ENCODE data around the gene GMCL2. TPM values are rescaled to one million over a fixed set of nuclear protein-coding genes. Genes with fewer than 3 reads are reported as not detected.

The GMCL2 gene
- total and polyA plus RNA-seq, 8 donors = 0.06 TPM; not detected in 7

DNA sequence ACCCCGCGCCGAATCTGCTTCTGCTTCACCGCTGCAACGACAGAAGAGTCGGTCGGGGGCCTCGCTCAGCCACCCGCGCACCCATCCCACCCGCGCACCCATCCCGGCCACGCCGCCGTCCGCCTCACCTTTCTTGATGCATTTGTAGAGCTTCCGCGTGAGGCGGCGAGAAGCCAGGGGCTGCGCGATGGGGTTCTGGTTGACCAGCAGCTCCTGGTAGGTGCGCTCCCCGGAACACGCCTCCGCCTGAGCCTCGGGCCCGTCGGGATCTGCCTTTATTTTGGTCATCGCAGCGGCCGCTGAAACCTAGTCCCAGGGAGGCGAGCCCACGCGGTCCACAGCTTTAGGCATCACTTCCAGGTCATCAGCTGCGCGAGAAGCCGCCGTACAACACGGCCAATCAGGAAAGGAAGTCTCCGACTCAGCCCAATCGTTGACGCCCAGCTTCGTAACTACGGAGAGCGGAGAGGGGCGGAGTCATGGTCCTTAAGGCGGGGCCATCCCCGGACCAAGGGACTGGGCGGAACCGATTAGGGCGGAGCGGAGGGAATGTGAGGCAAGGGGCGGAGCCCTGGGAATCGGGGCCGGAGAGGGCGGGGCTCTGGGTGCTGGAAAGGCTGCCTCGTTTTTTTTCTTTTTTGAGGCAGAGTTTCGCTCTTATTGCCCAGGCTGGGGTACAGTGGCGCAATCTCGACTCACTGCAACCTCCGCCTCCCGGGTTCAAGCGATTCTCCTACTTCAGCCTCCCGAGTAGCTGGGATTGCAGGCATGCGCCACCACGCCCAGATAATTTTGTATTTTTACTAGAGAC is 33.4 kb downstream of the GMCL2 start, which contains the start of gene NHP2:
Gene NHP2 (minus strand): TSS at position 356 of the 811 bp plus-strand sequence. CDS start 68 bp downstream, at position 288.
- H3K4me1 ChIP-seq = peaks cover 9 to 17% of the 10 kb centered on the region in 2 donors
- H3K4me3 ChIP-seq = peak within 1 kb of the TSS; percentile 75 to 87
- H3K9me3 ChIP-seq = no peaks in the 10 kb centered on the region
- intact Hi-C loops (cut with DNase I) = no loop called here
- H3K36me3 ChIP-seq = peaks cover 0 to 30% of the 10 kb centered on the region in 2 donors
- peak within 1 kb of the TSS; percentile 16 to 80 for H3K27ac ChIP-seq
- H3K27me3 ChIP-seq = no peaks in the 10 kb centered on the region
- TF ChIP-seq, protein P1, sequence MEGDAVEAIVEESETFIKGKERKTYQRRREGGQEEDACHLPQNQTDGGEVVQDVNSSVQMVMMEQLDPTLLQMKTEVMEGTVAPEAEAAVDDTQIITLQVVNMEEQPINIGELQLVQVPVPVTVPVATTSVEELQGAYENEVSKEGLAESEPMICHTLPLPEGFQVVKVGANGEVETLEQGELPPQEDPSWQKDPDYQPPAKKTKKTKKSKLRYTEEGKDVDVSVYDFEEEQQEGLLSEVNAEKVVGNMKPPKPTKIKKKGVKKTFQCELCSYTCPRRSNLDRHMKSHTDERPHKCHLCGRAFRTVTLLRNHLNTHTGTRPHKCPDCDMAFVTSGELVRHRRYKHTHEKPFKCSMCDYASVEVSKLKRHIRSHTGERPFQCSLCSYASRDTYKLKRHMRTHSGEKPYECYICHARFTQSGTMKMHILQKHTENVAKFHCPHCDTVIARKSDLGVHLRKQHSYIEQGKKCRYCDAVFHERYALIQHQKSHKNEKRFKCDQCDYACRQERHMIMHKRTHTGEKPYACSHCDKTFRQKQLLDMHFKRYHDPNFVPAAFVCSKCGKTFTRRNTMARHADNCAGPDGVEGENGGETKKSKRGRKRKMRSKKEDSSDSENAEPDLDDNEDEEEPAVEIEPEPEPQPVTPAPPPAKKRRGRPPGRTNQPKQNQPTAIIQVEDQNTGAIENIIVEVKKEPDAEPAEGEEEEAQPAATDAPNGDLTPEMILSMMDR (IDR thresholded peaks at IDR 0.05) = no peak
- peak; percentile 97 to 99 (median 99) for DNase-seq
- peak; percentile 100 for ATAC-seq

- Histone ChIP-seq H3K4me1 (peaks cover 9 to 17% of the 10 kb centered on the region in 2 donors), H3K27me3 (no peaks in the 10 kb centered on the region), H3K9me3 (no peaks in the 10 kb centered on the region), H3K27ac (peak overlapping the region in 1 of 2 donors; percentile 80), H3K4me3 (peak overlapping the region; percentile 75 to 87), H3K36me3 (peaks cover 0 to 39% of the 10 kb centered on the region in 2 donors)
- intact Hi-C loops (cut with DNase I) = no loop called here
- DNase-seq (no peak), ATAC-seq (no peak)
- TF ChIP-seq, protein P1 (IDR thresholded peaks at IDR 0.05) = no peak
These were observed 34.4 kb downstream of the GMCL2 start for GRCh38 chr5:178152491-178153444.

GRCh38 chr5:178150977-178151734 is 36.0 kb downstream of the GMCL2 start:
- TF ChIP-seq, protein P1 (IDR thresholded peaks at IDR 0.05) = no peak
- no peak overlapping the region for H3K27ac ChIP-seq
- no peaks in the 10 kb centered on the region for H3K9me3 ChIP-seq
- peaks cover 9 to 17% of the 10 kb centered on the region in 2 donors for H3K4me1 ChIP-seq
- intact Hi-C loops (cut with DNase I) = no loop called here
- H3K36me3 ChIP-seq = peaks cover 0 to 56% of the 10 kb centered on the region in 2 donors
- no peak overlapping the region for H3K4me3 ChIP-seq
- ATAC-seq (no peak), DNase-seq (no peak)
- H3K27me3 ChIP-seq = no peaks in the 10 kb centered on the region

GRCh38 chr5:178149199-178149932 is 37.8 kb downstream of the GMCL2 start:
- intact Hi-C loops (cut with DNase I) = loop anchor here (5.0 kb wide), 1 partner anchor 72 kb away; no protein-coding TSS in a partner anchor
- TF ChIP-seq, protein P1 (IDR thresholded peaks at IDR 0.05) = no peak
- peaks cover 0 to 73% of the 10 kb centered on the region in 2 donors for H3K36me3 ChIP-seq
- no peaks in the 10 kb centered on the region for H3K27me3 ChIP-seq
- DNase-seq (peak in 1 of 4 donors; percentile 42), ATAC-seq (no peak)
- H3K9me3 ChIP-seq = no peaks in the 10 kb centered on the region
- H3K4me1 ChIP-seq = peaks cover 9 to 16% of the 10 kb centered on the region in 2 donors
- no peak overlapping the region for H3K27ac ChIP-seq
- H3K4me3 ChIP-seq = no peak overlapping the region
